HEK293T (cell line): ENCODE data around the gene CRAMP1.

Experiments
- HDGF ChIP-seq: fragments of 450-650 bp; IDR thresholded peaks from 2 replicates; pipeline ENCODE4 v1.6.1; 2017; ENCODE audit warnings: antibody characterized with exemption, borderline replicate concordance
- NFRKB ChIP-seq: fragments of 450-650 bp; IDR thresholded peaks from 2 replicates; pipeline ENCODE4 v1.6.1; 2016; ENCODE audit warnings: mild to moderate bottlenecking, moderate library complexity
- SUZ12 ChIP-seq: fragments of 450-650 bp; IDR thresholded peaks from 2 replicates; pipeline ENCODE4 v1.6.1; 2016; ENCODE audit warnings: mild to moderate bottlenecking
- TF ChIP-seq, protein P1 (sequence below): fragments of 450-650 bp; IDR thresholded peaks from 2 replicates; pipeline ENCODE4 v1.6.1; 2016

DNA sequence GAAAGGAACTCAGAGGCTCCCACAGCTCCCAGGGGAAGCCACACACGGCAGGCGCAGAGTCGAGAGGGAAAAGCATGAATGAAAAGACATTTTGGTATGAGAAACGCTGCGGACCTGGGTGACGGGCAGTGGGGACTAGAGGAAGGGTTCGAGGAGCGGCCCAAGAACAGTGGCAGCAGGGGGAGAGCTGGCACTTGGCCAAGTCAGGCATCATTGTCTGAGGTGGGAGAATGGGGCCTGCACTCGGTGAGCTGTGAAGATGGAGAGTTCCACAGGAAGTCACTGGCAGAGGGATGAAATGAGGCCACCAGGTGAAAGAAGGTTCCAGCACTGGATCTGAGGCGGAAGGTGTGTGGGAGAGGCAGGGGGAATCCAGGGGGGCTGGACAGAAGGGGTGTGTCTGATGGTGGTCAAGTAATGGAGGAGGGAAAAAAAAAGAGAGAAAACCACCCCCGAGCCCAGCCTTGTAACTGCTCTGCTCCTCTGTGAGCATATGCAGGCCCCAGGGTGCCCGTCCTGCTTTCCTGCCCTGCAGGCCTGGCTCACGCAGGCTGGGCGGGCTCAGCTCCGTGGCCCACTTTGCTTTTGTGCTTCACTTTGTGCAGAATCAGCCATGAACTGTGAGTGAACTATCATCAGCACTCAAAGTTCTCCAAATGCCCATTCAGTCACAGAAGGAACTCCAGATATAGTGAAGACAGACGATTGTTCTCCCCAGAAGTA, 46.9 kb upstream of the CRAMP1 start:
- TF ChIP-seq SUZ12 (no peak), HDGF (no peak), NFRKB (no peak)
- TF ChIP-seq, protein P1, sequence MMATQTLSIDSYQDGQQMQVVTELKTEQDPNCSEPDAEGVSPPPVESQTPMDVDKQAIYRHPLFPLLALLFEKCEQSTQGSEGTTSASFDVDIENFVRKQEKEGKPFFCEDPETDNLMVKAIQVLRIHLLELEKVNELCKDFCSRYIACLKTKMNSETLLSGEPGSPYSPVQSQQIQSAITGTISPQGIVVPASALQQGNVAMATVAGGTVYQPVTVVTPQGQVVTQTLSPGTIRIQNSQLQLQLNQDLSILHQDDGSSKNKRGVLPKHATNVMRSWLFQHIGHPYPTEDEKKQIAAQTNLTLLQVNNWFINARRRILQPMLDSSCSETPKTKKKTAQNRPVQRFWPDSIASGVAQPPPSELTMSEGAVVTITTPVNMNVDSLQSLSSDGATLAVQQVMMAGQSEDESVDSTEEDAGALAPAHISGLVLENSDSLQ = no peak
